ENCODE measurements around the gene NAV3. TPM values are rescaled to one million over a fixed set of nuclear protein-coding genes. Genes with fewer than 3 reads are reported as not detected.

NAV3 gene
- total and polyA plus RNA-seq, 2 of the 4 experiments (the other 2 are of a cell fraction), result 25.5 to 106 TPM

DNA sequence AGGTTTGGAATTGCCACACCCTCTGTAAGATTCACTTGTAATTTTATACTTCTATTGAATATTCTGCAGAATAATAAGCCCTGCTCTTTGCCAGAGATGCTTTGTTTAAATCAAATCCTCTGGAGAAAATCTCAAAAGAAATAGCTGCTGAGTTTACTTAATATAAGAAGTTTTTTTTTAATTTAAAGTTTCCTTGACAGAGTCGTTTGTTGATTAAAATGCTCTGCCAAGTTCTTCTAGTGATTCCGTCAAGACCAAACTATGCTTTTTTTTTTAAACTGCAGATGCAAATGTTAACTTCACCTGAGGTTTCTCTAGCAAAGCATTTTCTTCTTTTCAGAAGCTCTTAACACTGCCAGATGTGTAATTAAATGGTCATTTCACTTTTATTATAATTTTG, 13.4 kb upstream of the NAV3 start:
- H3K14ac ChIP-seq (replicated peaks; ENCODE audit: low read depth, low read length), result no peak overlapping the region
- H3K79me1 ChIP-seq (ENCODE audit: low read depth in 1 of 2, low read length in 2 of 2), result no peaks in the 10 kb centered on the region
- in situ Hi-C loops (cut with MboI; ENCODE audit: low sequenced_read_pairs), result no loop called here
- no peak overlapping the region for H2AFZ ChIP-seq (replicated peaks; ENCODE audit: low read length, poor library complexity)
- H3K9me3 ChIP-seq (ENCODE audit: control insufficient read depth, insufficient read depth, low read length), result no peaks in the 10 kb centered on the region
- no peak overlapping the region for H3K4me2 ChIP-seq (ENCODE audit: low read depth, low read length)
- H2BK5ac ChIP-seq (ENCODE audit: low read depth, low read length, poor library complexity, severe bottlenecking), result no peak overlapping the region
- BruUV-seq (replicated peaks), result no TSS peak
- CTCF ChIA-PET, result no interaction called here
- no peak overlapping the region for H3K9ac ChIP-seq (ENCODE audit: low read depth, low read length)
- H3K4ac ChIP-seq (ENCODE audit: low read depth, low read length), result no peak overlapping the region
- TF ChIP-seq NFE2L2 (IDR thresholded peaks at IDR 0.05; ENCODE audit: low read depth, low read length) (no peak), BHLHE40 (IDR thresholded peaks at IDR 0.05; ENCODE audit: low read depth, low read length) (no peak), CEBPB (IDR thresholded peaks at IDR 0.05; ENCODE audit: low read depth, low read length) (no peak), MXI1 (IDR thresholded peaks at IDR 0.05; ENCODE audit: borderline replicate concordance, low read depth, low read length) (no peak), MAFK (IDR thresholded peaks at IDR 0.05; ENCODE audit: low read depth, low read length) (no peak), SMC3 (IDR thresholded peaks at IDR 0.05; ENCODE audit: low read depth, low read length) (no peak), FOS (IDR thresholded peaks at IDR 0.05; ENCODE audit: low read depth, low read length) (no peak), RCOR1 (IDR thresholded peaks at IDR 0.05; ENCODE audit: insufficient replicate concordance, low read length) (no peak), RAD21 (IDR thresholded peaks at IDR 0.05; ENCODE audit: low read length) (no peak), POLR2A (IDR thresholded peaks at IDR 0.05; ENCODE audit: low read depth, low read length) (no peak), CHD1 (IDR thresholded peaks at IDR 0.05; ENCODE audit: low read depth, low read length) (no peak), MAZ (IDR thresholded peaks at IDR 0.05; ENCODE audit: borderline replicate concordance, low read depth, low read length) (no peak), RFX5 (IDR thresholded peaks at IDR 0.05; ENCODE audit: low read depth, low read length) (no peak)
- TF ChIP-seq, protein P1, sequence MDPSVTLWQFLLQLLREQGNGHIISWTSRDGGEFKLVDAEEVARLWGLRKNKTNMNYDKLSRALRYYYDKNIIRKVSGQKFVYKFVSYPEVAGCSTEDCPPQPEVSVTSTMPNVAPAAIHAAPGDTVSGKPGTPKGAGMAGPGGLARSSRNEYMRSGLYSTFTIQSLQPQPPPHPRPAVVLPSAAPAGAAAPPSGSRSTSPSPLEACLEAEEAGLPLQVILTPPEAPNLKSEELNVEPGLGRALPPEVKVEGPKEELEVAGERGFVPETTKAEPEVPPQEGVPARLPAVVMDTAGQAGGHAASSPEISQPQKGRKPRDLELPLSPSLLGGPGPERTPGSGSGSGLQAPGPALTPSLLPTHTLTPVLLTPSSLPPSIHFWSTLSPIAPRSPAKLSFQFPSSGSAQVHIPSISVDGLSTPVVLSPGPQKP (IDR thresholded peaks at IDR 0.05; ENCODE audit: borderline replicate concordance, low read depth, low read length), result no peak
- TF ChIP-seq, protein P2, sequence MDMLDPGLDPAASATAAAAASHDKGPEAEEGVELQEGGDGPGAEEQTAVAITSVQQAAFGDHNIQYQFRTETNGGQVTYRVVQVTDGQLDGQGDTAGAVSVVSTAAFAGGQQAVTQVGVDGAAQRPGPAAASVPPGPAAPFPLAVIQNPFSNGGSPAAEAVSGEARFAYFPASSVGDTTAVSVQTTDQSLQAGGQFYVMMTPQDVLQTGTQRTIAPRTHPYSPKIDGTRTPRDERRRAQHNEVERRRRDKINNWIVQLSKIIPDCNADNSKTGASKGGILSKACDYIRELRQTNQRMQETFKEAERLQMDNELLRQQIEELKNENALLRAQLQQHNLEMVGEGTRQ (IDR thresholded peaks at IDR 0.05; ENCODE audit: low read depth, low read length), result no peak
- TF ChIP-seq, protein P3, sequence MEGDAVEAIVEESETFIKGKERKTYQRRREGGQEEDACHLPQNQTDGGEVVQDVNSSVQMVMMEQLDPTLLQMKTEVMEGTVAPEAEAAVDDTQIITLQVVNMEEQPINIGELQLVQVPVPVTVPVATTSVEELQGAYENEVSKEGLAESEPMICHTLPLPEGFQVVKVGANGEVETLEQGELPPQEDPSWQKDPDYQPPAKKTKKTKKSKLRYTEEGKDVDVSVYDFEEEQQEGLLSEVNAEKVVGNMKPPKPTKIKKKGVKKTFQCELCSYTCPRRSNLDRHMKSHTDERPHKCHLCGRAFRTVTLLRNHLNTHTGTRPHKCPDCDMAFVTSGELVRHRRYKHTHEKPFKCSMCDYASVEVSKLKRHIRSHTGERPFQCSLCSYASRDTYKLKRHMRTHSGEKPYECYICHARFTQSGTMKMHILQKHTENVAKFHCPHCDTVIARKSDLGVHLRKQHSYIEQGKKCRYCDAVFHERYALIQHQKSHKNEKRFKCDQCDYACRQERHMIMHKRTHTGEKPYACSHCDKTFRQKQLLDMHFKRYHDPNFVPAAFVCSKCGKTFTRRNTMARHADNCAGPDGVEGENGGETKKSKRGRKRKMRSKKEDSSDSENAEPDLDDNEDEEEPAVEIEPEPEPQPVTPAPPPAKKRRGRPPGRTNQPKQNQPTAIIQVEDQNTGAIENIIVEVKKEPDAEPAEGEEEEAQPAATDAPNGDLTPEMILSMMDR (conservative IDR thresholded peaks at IDR 0.05; ENCODE audit: low read depth, low read length), result no peak
- H3K4me3 ChIP-seq (ENCODE audit: insufficient read depth, low read depth, low read length), result no peak overlapping the region
- no peak overlapping the region for H3K23ac ChIP-seq (ENCODE audit: low read depth, low read length)
- H3K9me1 ChIP-seq (ENCODE audit: insufficient read depth, low read length), result no peaks in the 10 kb centered on the region
- H2BK15ac ChIP-seq (ENCODE audit: low read depth, low read length), result no peak overlapping the region
- H4K8ac ChIP-seq (ENCODE audit: low read depth in 2 of 2, low read length in 2 of 2), result no peak overlapping the region
- no peaks in the 10 kb centered on the region for H4K20me1 ChIP-seq (ENCODE audit: insufficient read depth, low read length)
- no peak overlapping the region for H3K27ac ChIP-seq (ENCODE audit: insufficient read depth, low read length)
- no peak overlapping the region for H2BK20ac ChIP-seq (ENCODE audit: low read depth, low read length)
- H3K56ac ChIP-seq (ENCODE audit: extremely low read depth, insufficient read depth, low read length), result no peak overlapping the region
- H2AK5ac ChIP-seq (ENCODE audit: low read depth, low read length), result no peak overlapping the region
- H3K18ac ChIP-seq (ENCODE audit: low read depth, low read length), result no peak overlapping the region
- dilution Hi-C loops (cut with HindIII; ENCODE audit: low sequenced_read_pairs, unreplicated experiment), result no loop called here
- ATAC-seq (ENCODE audit: low read depth) (no peak), DNase-seq (no peak)
- H3K36me3 ChIP-seq (ENCODE audit: control insufficient read depth, insufficient read depth, low read length), result no peaks in the 10 kb centered on the region
- H2BK120ac ChIP-seq (ENCODE audit: low read depth, low read length), result no peak overlapping the region
- no CpG with 5 or more reads among the region's 2 CpGs for WGBS, 2 experiments (ENCODE audit: extremely low coverage in 2 of 2, insufficient read length in 1 of 2)
- POLR2A ChIA-PET (ENCODE audit: unreplicated experiment), result interaction anchor here (0.6 kb wide), 1 partner anchor 43 kb away, joined by 3 read pairs; no protein-coding TSS in a partner anchor
- H2AK9ac ChIP-seq (replicated peaks; ENCODE audit: low read depth, low read length, poor library complexity), result no peak overlapping the region
- intact Hi-C loops (cut with micrococcal nuclease), result no loop called here
- no peak overlapping the region for H4K91ac ChIP-seq (ENCODE audit: insufficient read depth, low read depth, low read length)
- H3K27me3 ChIP-seq (ENCODE audit: control insufficient read depth, insufficient read depth, low read length), result no peaks in the 10 kb centered on the region; the same call in 1 of the 2 replicates
- H3K4me1 ChIP-seq (ENCODE audit: control insufficient read depth, insufficient read depth, low read length), result no peaks in the 10 kb centered on the region
- H4K5ac ChIP-seq (ENCODE audit: low read depth, low read length), result no peak overlapping the region

All from IMR-90 (cell line).